ENCODE measurements around the gene WDR91.

Gene WDR91

GRCh38 chr7:135210888-135211178 lies 493 bp downstream of the WDR91 start:
- ATAC-seq (ENCODE audit: low read depth) = peak; percentile 6
- Histone ChIP-seq H3K27me3 (ENCODE audit: insufficient read depth, poor library complexity, severe bottlenecking) (no peaks in the 10 kb centered on the region), H3K4me1 (ENCODE audit: insufficient read depth, poor library complexity, severe bottlenecking) (no peaks in the 10 kb centered on the region), H3K27ac (ENCODE audit: poor library complexity, severe bottlenecking) (no peak overlapping the region), H3K4me3 (ENCODE audit: severe bottlenecking) (peak overlapping the region; percentile 93), H3K9me3 (ENCODE audit: severe bottlenecking) (no peaks in the 10 kb centered on the region), H3K36me3 (ENCODE audit: low read depth) (peaks cover 5% of the 10 kb centered on the region; the same call in 1 of the 2 replicates)
- no peak for DNase-seq (ENCODE audit: low spot score)
- no peak for TF ChIP-seq CTCF (IDR thresholded peaks at IDR 0.05; ENCODE audit: poor library complexity, severe bottlenecking)

GRCh38 chr7:135209225-135209834 lies 2.0 kb downstream of the WDR91 start:
- Histone ChIP-seq H3K4me3 (ENCODE audit: severe bottlenecking) (no peak overlapping the region), H3K9me3 (ENCODE audit: severe bottlenecking) (no peaks in the 10 kb centered on the region), H3K27me3 (ENCODE audit: insufficient read depth, poor library complexity, severe bottlenecking) (no peaks in the 10 kb centered on the region), H3K4me1 (ENCODE audit: insufficient read depth, poor library complexity, severe bottlenecking) (peaks cover 3% of the 10 kb centered on the region), H3K36me3 (ENCODE audit: low read depth) (peaks cover 16% of the 10 kb centered on the region), H3K27ac (ENCODE audit: poor library complexity, severe bottlenecking) (no peak overlapping the region)
- DNase-seq (ENCODE audit: low spot score) (no peak), ATAC-seq (ENCODE audit: low read depth) (no peak)
- TF ChIP-seq CTCF (IDR thresholded peaks at IDR 0.05; ENCODE audit: poor library complexity, severe bottlenecking) = no peak

GRCh38 chr7:135208102-135208793 lies 3.1 kb downstream of the WDR91 start:
- Histone ChIP-seq H3K27ac (ENCODE audit: poor library complexity, severe bottlenecking) (no peak overlapping the region), H3K4me1 (ENCODE audit: insufficient read depth, poor library complexity, severe bottlenecking) (peaks cover 9% of the 10 kb centered on the region), H3K36me3 (ENCODE audit: low read depth) (peaks cover 25% of the 10 kb centered on the region), H3K9me3 (ENCODE audit: severe bottlenecking) (no peaks in the 10 kb centered on the region), H3K4me3 (ENCODE audit: severe bottlenecking) (no peak overlapping the region), H3K27me3 (ENCODE audit: insufficient read depth, poor library complexity, severe bottlenecking) (no peaks in the 10 kb centered on the region)
- ATAC-seq (ENCODE audit: low read depth) = no peak
- DNase-seq (ENCODE audit: low spot score) = no peak
- no peak for TF ChIP-seq CTCF (IDR thresholded peaks at IDR 0.05; ENCODE audit: poor library complexity, severe bottlenecking)

GRCh38 chr7:135207406-135208101 lies 3.8 kb downstream of the WDR91 start:
- Histone ChIP-seq H3K4me3 (ENCODE audit: severe bottlenecking) (no peak overlapping the region), H3K4me1 (ENCODE audit: insufficient read depth, poor library complexity, severe bottlenecking) (peaks cover 9% of the 10 kb centered on the region), H3K27ac (ENCODE audit: poor library complexity, severe bottlenecking) (no peak overlapping the region), H3K9me3 (ENCODE audit: severe bottlenecking) (no peaks in the 10 kb centered on the region), H3K36me3 (ENCODE audit: low read depth) (peaks cover 32% of the 10 kb centered on the region), H3K27me3 (ENCODE audit: insufficient read depth, poor library complexity, severe bottlenecking) (no peaks in the 10 kb centered on the region)
- DNase-seq (ENCODE audit: low spot score) (no peak), ATAC-seq (ENCODE audit: low read depth) (no peak)
- TF ChIP-seq CTCF (IDR thresholded peaks at IDR 0.05; ENCODE audit: poor library complexity, severe bottlenecking) = no peak

Measured in RWPE2 (cell line).